Islet of Langerhans (tissue), 1 donor: ENCODE data around the gene GRIK5.

Experiments
- FAIRE-seq: peaks from one replicate; lab custom pipeline; 2011; peaks lifted over from hg19 to GRCh38; lab: Jason Lieb, UNC

Gene GRIK5

GRCh38 chr19:42095814-42096230 is 25.8 kb upstream of the GRIK5 start:
- FAIRE-seq = no peak

- no peak for FAIRE-seq
Measured at GRCh38 chr19:42095142-42095813, 25.3 kb upstream of the GRIK5 start.

- FAIRE-seq = no peak
Measured at GRCh38 chr19:42093926-42094325, 23.9 kb upstream of the GRIK5 start.

GRCh38 chr19:42093505-42093904 is 23.5 kb upstream of the GRIK5 start:
- no peak for FAIRE-seq

- no peak for FAIRE-seq
Measured at GRCh38 chr19:42092350-42092749, 22.3 kb upstream of the GRIK5 start.

- FAIRE-seq = no peak
Measured at GRCh38 chr19:42091742-42092141, 21.7 kb upstream of the GRIK5 start.

GRCh38 chr19:42091300-42091699 is 21.3 kb upstream of the GRIK5 start:
- no peak for FAIRE-seq

GRCh38 chr19:42090672-42091071 is 20.7 kb upstream of the GRIK5 start:
- FAIRE-seq = no peak

GRCh38 chr19:42089772-42090171 is 19.8 kb upstream of the GRIK5 start:
- FAIRE-seq = no peak

- no peak for FAIRE-seq
Measured at GRCh38 chr19:42089191-42089750, 19.3 kb upstream of the GRIK5 start.

GRCh38 chr19:42088471-42089190 is 18.6 kb upstream of the GRIK5 start:
- no peak for FAIRE-seq

- FAIRE-seq = no peak
Measured at GRCh38 chr19:42086770-42087550, 17.0 kb upstream of the GRIK5 start.

- FAIRE-seq = no peak
Measured at GRCh38 chr19:42086188-42086736, 16.3 kb upstream of the GRIK5 start.

GRCh38 chr19:42083537-42083936 is 13.5 kb upstream of the GRIK5 start:
- FAIRE-seq = no peak

- FAIRE-seq = no peak
Measured at GRCh38 chr19:42081584-42082203, 11.7 kb upstream of the GRIK5 start.

- no peak for FAIRE-seq
Measured at GRCh38 chr19:42080764-42081375, 10.9 kb upstream of the GRIK5 start.

- no peak for FAIRE-seq
Measured at GRCh38 chr19:42079886-42080763, 10.1 kb upstream of the GRIK5 start.

GRCh38 chr19:42079276-42079669 is 9.3 kb upstream of the GRIK5 start:
- no peak for FAIRE-seq

GRCh38 chr19:42078538-42079275 is 8.7 kb upstream of the GRIK5 start:
- no peak for FAIRE-seq

GRCh38 chr19:42078058-42078457 is 8.1 kb upstream of the GRIK5 start:
- FAIRE-seq = no peak
